ENCODE results near the gene TAF7.
"Not testable (repeated sequence)": the region's sequence is repeated elsewhere in the genome, so short reads cannot be mapped to it uniquely, and the experiment has no call there.

Gene TAF7

GRCh38 chr5:141316963-141317362 lies 3.6 kb downstream of the TAF7 start:
- Mint-ChIP-seq H3K9me3 (ENCODE audit: low read depth) (peaks cover 39% of the 10 kb centered on the region), H3K36me3 (peaks cover 52% of the 10 kb centered on the region), H3K4me1 (ENCODE audit: low read depth) (peaks cover 29% of the 10 kb centered on the region)
- H3K27me3 Mint-ChIP-seq, H3K27ac Mint-ChIP-seq, H3K4me3 Mint-ChIP-seq: not testable (repeated sequence)

- peaks cover 34% of the 10 kb centered on the region for H3K9me3 Mint-ChIP-seq (ENCODE audit: low read depth)
- H3K27me3 Mint-ChIP-seq: no peaks in the 10 kb centered on the region
- peaks cover 58% of the 10 kb centered on the region for H3K36me3 Mint-ChIP-seq
- no peak overlapping the region for H3K4me3 Mint-ChIP-seq
- no peak overlapping the region for H3K27ac Mint-ChIP-seq
- peaks cover 7% of the 10 kb centered on the region for H3K4me1 Mint-ChIP-seq (ENCODE audit: low read depth)
Measured at GRCh38 chr5:141313711-141314110, 6.9 kb downstream of the TAF7 start.

GRCh38 chr5:141306630-141307029 lies 14.0 kb downstream of the TAF7 start:
- no peaks in the 10 kb centered on the region for H3K27me3 Mint-ChIP-seq
- H3K9me3 Mint-ChIP-seq (ENCODE audit: low read depth): peaks cover 18% of the 10 kb centered on the region
- H3K36me3 Mint-ChIP-seq: peaks cover 42% of the 10 kb centered on the region
- no peak overlapping the region for H3K4me3 Mint-ChIP-seq
- no peak overlapping the region for H3K27ac Mint-ChIP-seq
- H3K4me1 Mint-ChIP-seq (ENCODE audit: low read depth): no peaks in the 10 kb centered on the region

- Mint-ChIP-seq H3K9me3 (ENCODE audit: low read depth) (peaks cover 17% of the 10 kb centered on the region), H3K4me3 (no peak within 1 kb of the TSS), H3K4me1 (ENCODE audit: low read depth) (no peaks in the 10 kb centered on the region), H3K27me3 (no peaks in the 10 kb centered on the region), H3K27ac (no peak within 1 kb of the TSS), H3K36me3 (peaks cover 37% of the 10 kb centered on the region)
Measured at GRCh38 chr5:141303756-141304155, 16.8 kb downstream of the TAF7 start, which contains the start of gene SLC25A2. SLC25A2 (minus strand) TSS chr5:141304049; CDS start chr5:141303865, 184 bp downstream.

- Mint-ChIP-seq H3K9me3 (ENCODE audit: low read depth) (peaks cover 27% of the 10 kb centered on the region), H3K4me3 (no peak overlapping the region), H3K27me3 (no peaks in the 10 kb centered on the region), H3K36me3 (peaks cover 52% of the 10 kb centered on the region), H3K4me1 (ENCODE audit: low read depth) (no peaks in the 10 kb centered on the region), H3K27ac (no peak overlapping the region)
Measured at GRCh38 chr5:141298376-141298775, 22.2 kb downstream of the TAF7 start.

GRCh38 chr5:141272906-141273305 lies 47.7 kb downstream of the TAF7 start:
- no peaks in the 10 kb centered on the region for H3K27me3 Mint-ChIP-seq
- no peak overlapping the region for H3K27ac Mint-ChIP-seq
- no peaks in the 10 kb centered on the region for H3K4me1 Mint-ChIP-seq (ENCODE audit: low read depth)
- peaks cover 43% of the 10 kb centered on the region for H3K36me3 Mint-ChIP-seq
- H3K4me3 Mint-ChIP-seq: no peak overlapping the region
- peaks cover 42% of the 10 kb centered on the region for H3K9me3 Mint-ChIP-seq (ENCODE audit: low read depth)

- Mint-ChIP-seq H3K27ac (no peak overlapping the region), H3K36me3 (peaks cover 49% of the 10 kb centered on the region), H3K4me1 (ENCODE audit: low read depth) (no peaks in the 10 kb centered on the region), H3K9me3 (ENCODE audit: low read depth) (peaks cover 48% of the 10 kb centered on the region), H3K27me3 (no peaks in the 10 kb centered on the region), H3K4me3 (no peak overlapping the region)
Measured at GRCh38 chr5:141269195-141269594, 51.4 kb downstream of the TAF7 start.

Data from activated naive CD8-positive, alpha-beta T cell (primary cell).